ENCODE results near the gene ADAM12.

- no peak for TF ChIP-seq CTCF (IDR thresholded peaks at IDR 0.05)
- no peak for TF ChIP-seq POLR2A (IDR thresholded peaks at IDR 0.05)
Measured at GRCh38 chr10:126014309-126014708, 374.0 kb downstream of the ADAM12 start.
